Measurements from ENCODE around the gene COPS4. TPM values are rescaled to one million over a fixed set of nuclear protein-coding genes. Genes with fewer than 3 reads are reported as not detected.

COPS4 gene
- total and polyA plus RNA-seq, 10 of the 15 experiments (the other 5 are each of a cell fraction or from before 2014, with no cell fraction given), result 34.2 to 159 (median 66.7) TPM

GRCh38 chr4:83067058-83067639 is 32.2 kb downstream of the COPS4 start:
- no peak overlapping the region for H3K4me2 ChIP-seq (ENCODE audit: control insufficient read depth, insufficient read depth)
- DNase-seq (ENCODE audit: low read depth, low spot score), result no peak
- no peaks in the 10 kb centered on the region for H3K9me3 ChIP-seq (replicated peaks; ENCODE audit: control insufficient read depth, insufficient read depth, low read length)
- H3K27ac ChIP-seq (ENCODE audit: control insufficient read depth, insufficient read depth), result no peak overlapping the region
- no peak overlapping the region for H2AFZ ChIP-seq (ENCODE audit: control insufficient read depth, low read depth, low read length)
- no peak overlapping the region for H3K9ac ChIP-seq (ENCODE audit: control insufficient read depth, insufficient read depth, low read length)
- in situ Hi-C loops (cut with MboI) (loop anchor here (25.0 kb wide), 1 partner anchor 570 kb away; no protein-coding TSS in a partner anchor), intact Hi-C loops (cut with micrococcal nuclease; ENCODE audit: unreplicated experiment) (no loop called here)
- H3K79me2 ChIP-seq (ENCODE audit: control insufficient read depth, insufficient read depth, low read length), result no peaks in the 10 kb centered on the region
- no peak for FAIRE-seq
- no TSS peak for BruUV-seq (replicated peaks)
- H3K27me3 ChIP-seq (replicated peaks in 1 of 2; ENCODE audit: control insufficient read depth in 2 of 2, insufficient read depth in 2 of 2, low read length in 1 of 2), result no peaks in the 10 kb centered on the region
- peaks cover 3 to 15% of the 10 kb centered on the region in 2 experiments for H3K36me3 ChIP-seq (ENCODE audit: control insufficient read depth in 2 of 2, insufficient read depth in 2 of 2, low read length in 1 of 2)
- ATAC-seq, result no peak
- TF ChIP-seq PAX5 (IDR thresholded peaks at IDR 0.05; ENCODE audit: borderline replicate concordance, low read depth, low read length) (no peak), BCL11A (IDR thresholded peaks at IDR 0.05; ENCODE audit: low read depth, low read length) (no peak), STAT3 (IDR thresholded peaks at IDR 0.05; ENCODE audit: low read depth, low read length) (no peak)
- no peaks in the 10 kb centered on the region for H4K20me1 ChIP-seq (ENCODE audit: control insufficient read depth, insufficient read depth)
- no peak overlapping the region for H3K4me3 ChIP-seq
- ChIA-PET SMC1A (ENCODE audit: uncharacterized antibody, unreplicated experiment) (interaction anchor here (1.8 kb wide), 1 partner anchor 215 kb away, joined by 8 read pairs; no protein-coding TSS in a partner anchor), CTCF (interaction anchor here (1.6 to 2.0 kb wide), 2 partner anchors 16 to 216 kb away, joined by 3 to 13 read pairs; no protein-coding TSS in a partner anchor), POLR2A (interaction anchor here (0.7 kb wide), 1 partner anchor 9 kb away, joined by 4 read pairs; no protein-coding TSS in a partner anchor), RAD21 (ENCODE audit: unreplicated experiment) (interaction anchor here (0.9 kb wide), 1 partner anchor 214 kb away, joined by 4 read pairs; no protein-coding TSS in a partner anchor)
- H3K4me1 ChIP-seq (ENCODE audit: control insufficient read depth, insufficient read depth, low read length), result no peaks in the 10 kb centered on the region
- WGBS (ENCODE audit: insufficient coverage, insufficient replicate concordance, low lambda C conversion rate, missing lambda C conversion rate), result 83% methylated on average over 10 of the region's 10 CpGs

DNA sequence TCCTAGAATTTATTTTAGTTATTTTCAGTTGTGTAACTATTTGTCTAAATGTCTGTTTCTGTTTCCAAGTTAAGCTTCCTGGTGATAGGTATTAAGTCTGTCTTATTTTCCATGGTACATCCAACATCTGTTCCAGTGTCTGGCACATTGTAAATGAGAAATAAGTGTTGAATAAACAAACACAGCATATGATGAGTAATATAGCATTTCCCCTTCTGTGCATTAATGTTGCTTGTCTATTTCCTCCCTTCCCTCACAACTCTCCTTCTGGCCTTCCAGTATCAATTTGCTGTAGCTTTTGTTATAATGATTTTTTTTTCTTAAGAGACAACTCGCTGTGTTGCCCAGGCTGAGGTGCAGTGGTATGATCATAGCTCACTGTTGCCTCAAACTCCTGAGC is 36.1 kb downstream of the COPS4 start:
- no peak overlapping the region for H3K4me2 ChIP-seq (ENCODE audit: control insufficient read depth, insufficient read depth)
- TF ChIP-seq SUZ12 (IDR thresholded peaks at IDR 0.05; ENCODE audit: unreplicated experiment) (no peak), KDM1A (IDR thresholded peaks at IDR 0.05; ENCODE audit: borderline replicate concordance) (no peak), TAF1 (IDR thresholded peaks at IDR 0.05; ENCODE audit: borderline replicate concordance, low read depth, low read length) (no peak), RELA (IDR thresholded peaks at IDR 0.05; ENCODE audit: borderline replicate concordance, partially characterized antibody) (no peak), CBX5 (IDR thresholded peaks at IDR 0.05; ENCODE audit: low read depth) (no peak)
- TF ChIP-seq, protein P1, sequence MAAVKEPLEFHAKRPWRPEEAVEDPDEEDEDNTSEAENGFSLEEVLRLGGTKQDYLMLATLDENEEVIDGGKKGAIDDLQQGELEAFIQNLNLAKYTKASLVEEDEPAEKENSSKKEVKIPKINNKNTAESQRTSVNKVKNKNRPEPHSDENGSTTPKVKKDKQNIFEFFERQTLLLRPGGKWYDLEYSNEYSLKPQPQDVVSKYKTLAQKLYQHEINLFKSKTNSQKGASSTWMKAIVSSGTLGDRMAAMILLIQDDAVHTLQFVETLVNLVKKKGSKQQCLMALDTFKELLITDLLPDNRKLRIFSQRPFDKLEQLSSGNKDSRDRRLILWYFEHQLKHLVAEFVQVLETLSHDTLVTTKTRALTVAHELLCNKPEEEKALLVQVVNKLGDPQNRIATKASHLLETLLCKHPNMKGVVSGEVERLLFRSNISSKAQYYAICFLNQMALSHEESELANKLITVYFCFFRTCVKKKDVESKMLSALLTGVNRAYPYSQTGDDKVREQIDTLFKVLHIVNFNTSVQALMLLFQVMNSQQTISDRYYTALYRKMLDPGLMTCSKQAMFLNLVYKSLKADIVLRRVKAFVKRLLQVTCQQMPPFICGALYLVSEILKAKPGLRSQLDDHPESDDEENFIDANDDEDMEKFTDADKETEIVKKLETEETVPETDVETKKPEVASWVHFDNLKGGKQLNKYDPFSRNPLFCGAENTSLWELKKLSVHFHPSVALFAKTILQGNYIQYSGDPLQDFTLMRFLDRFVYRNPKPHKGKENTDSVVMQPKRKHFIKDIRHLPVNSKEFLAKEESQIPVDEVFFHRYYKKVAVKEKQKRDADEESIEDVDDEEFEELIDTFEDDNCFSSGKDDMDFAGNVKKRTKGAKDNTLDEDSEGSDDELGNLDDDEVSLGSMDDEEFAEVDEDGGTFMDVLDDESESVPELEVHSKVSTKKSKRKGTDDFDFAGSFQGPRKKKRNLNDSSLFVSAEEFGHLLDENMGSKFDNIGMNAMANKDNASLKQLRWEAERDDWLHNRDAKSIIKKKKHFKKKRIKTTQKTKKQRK (IDR thresholded peaks at IDR 0.05; ENCODE audit: low read depth, low read length), result no peak

More for the DNA sequence above, 36.1 kb downstream of the COPS4 start:
- POLR2A ChIA-PET, result no interaction called here
- ATAC-seq, result no peak
- Histone ChIP-seq H3K79me2 (ENCODE audit: control insufficient read depth, insufficient read depth, low read length) (no peaks in the 10 kb centered on the region), H3K27ac (ENCODE audit: control insufficient read depth, insufficient read depth) (no peak overlapping the region), H3K4me3 (no peak overlapping the region), H3K27me3 (replicated peaks in 1 of 2; ENCODE audit: control insufficient read depth in 2 of 2, insufficient read depth in 2 of 2, low read length in 1 of 2) (no peaks in the 10 kb centered on the region), H3K4me1 (ENCODE audit: control insufficient read depth, insufficient read depth, low read length) (peaks cover 8% of the 10 kb centered on the region), H4K20me1 (ENCODE audit: control insufficient read depth, insufficient read depth) (no peaks in the 10 kb centered on the region), H3K9ac (ENCODE audit: control insufficient read depth, insufficient read depth, low read length) (no peak overlapping the region), H2AFZ (ENCODE audit: control insufficient read depth, low read depth, low read length) (no peak overlapping the region), H3K36me3 (ENCODE audit: control insufficient read depth in 2 of 2, insufficient read depth in 2 of 2, low read length in 1 of 2) (peaks cover 4 to 13% of the 10 kb centered on the region in 2 experiments; a peak in 3 of 4 replicates), H3K9me3 (replicated peaks; ENCODE audit: control insufficient read depth, insufficient read depth, low read length) (no peaks in the 10 kb centered on the region)
- SMC1A ChIA-PET (ENCODE audit: uncharacterized antibody, unreplicated experiment), result interaction anchor here (0.6 to 3.8 kb wide), 9 partner anchors 25 to 261 kb away, joined by 3 to 33 read pairs (median 6); partner anchors contain the start of gene COQ2
- intact Hi-C loops (cut with micrococcal nuclease; ENCODE audit: unreplicated experiment), result no loop called here
- in situ Hi-C loops (cut with MboI), result loop anchor here (10.0 to 25.0 kb wide), 2 partner anchors 184 to 566 kb away; no protein-coding TSS in a partner anchor
- 95% methylated on average over 1 of the region's 1 CpG for WGBS (ENCODE audit: insufficient coverage, insufficient replicate concordance, low lambda C conversion rate, missing lambda C conversion rate)
- DNase-seq (ENCODE audit: low read depth, low spot score), result no peak
- CTCF ChIA-PET, result interaction anchor here (0.8 to 10.3 kb wide), 10 partner anchors 10 to 210 kb away, joined by 3 to 147 read pairs (median 6); partner anchors contain the start of gene COQ2
- no peak for FAIRE-seq
- BruUV-seq (replicated peaks), result no TSS peak
- RAD21 ChIA-PET (ENCODE audit: unreplicated experiment), result interaction anchor here (0.9 to 7.2 kb wide), 6 partner anchors 39 to 213 kb away, joined by 3 to 70 read pairs (median 4); partner anchors contain the start of gene COQ2

Measured in GM12878 (cell line).